Measurements from ENCODE around the gene SLC22A23. TPM values are rescaled to one million over a fixed set of nuclear protein-coding genes. Genes with fewer than 3 reads are reported as not detected.

SLC22A23 gene
- total and polyA plus RNA-seq, 2 donors (not counting 1 experiment from before 2014, with no cell fraction given): 0.18 to 1.4 TPM

- ChIA-PET POLR2A (no interaction called here), CTCF (interaction anchor here (0.7 to 1.0 kb wide), 2 partner anchors 11 to 774 kb away, joined by 4 to 6 read pairs; no protein-coding TSS in a partner anchor)
Measured at GRCh38 chr6:3422435-3423070, 34.3 kb downstream of the SLC22A23 start.

More at GRCh38 chr6:3422435-3423070, 34.3 kb downstream of the SLC22A23 start:
- H3K27ac Mint-ChIP-seq: no peak overlapping the region
- Histone ChIP-seq H3K27ac (ENCODE audit: low read length in 2 of 2) (no peak overlapping the region), H3K9me3 (ENCODE audit: control extremely low read depth in 1 of 3, control insufficient read depth in 2 of 3, insufficient read depth in 1 of 3, low read length in 2 of 3) (no peaks in the 10 kb centered on the region), H3K9ac (ENCODE audit: low read length) (no peak overlapping the region), H2AFZ (ENCODE audit: insufficient read depth, low read depth, low read length, poor library complexity, severe bottlenecking) (no peak overlapping the region), H3K27me3 (replicated peaks in 1 of 4; ENCODE audit: control extremely low read depth in 1 of 4, control insufficient read depth in 3 of 4, insufficient read depth in 4 of 4, low read length in 3 of 4) (peaks cover 0 to 12% (median 5%) of the 10 kb centered on the region in 4 experiments), H3K4me1 (ENCODE audit: control insufficient read depth in 2 of 2, insufficient read depth in 2 of 2, low read length in 2 of 2) (no peaks in the 10 kb centered on the region), H3K4me2 (replicated peaks; ENCODE audit: low read depth, low read length, poor library complexity, severe bottlenecking) (no peak overlapping the region), H3K36me3 (replicated peaks in 1 of 2; ENCODE audit: control extremely low read depth in 1 of 2, control insufficient read depth in 1 of 2, extremely low read depth in 1 of 2, insufficient read depth in 2 of 2, low read length in 1 of 2) (no peaks in the 10 kb centered on the region), H3K79me2 (ENCODE audit: control insufficient read depth, insufficient read depth, low read length) (no peaks in the 10 kb centered on the region), H4K20me1 (ENCODE audit: control insufficient read depth, insufficient read depth, low read length, poor library complexity, severe bottlenecking) (no peaks in the 10 kb centered on the region), H3K4me3 (ENCODE audit: control extremely low read depth in 1 of 5, extremely low read depth in 1 of 5, insufficient read depth in 1 of 5, low read depth in 2 of 5, low read length in 4 of 5) (no peak overlapping the region)
- ATAC-seq (ENCODE audit: low read depth): no peak
- H3K4me3 Mint-ChIP-seq: no peak overlapping the region
- TF ChIP-seq CTCF (IDR thresholded peaks at IDR 0.05) (no peak), EZH2 (IDR thresholded peaks at IDR 0.05; ENCODE audit: borderline replicate concordance, insufficient read depth, low read depth, low read length, poor library complexity, severe bottlenecking) (no peak)
- no peaks in the 10 kb centered on the region for H3K4me1 Mint-ChIP-seq
- H3K9me3 Mint-ChIP-seq (ENCODE audit: insufficient read depth): no peaks in the 10 kb centered on the region
- no peak for DNase-seq
- 100% methylated on average over 1 of the region's 6 CpGs for WGBS (ENCODE audit: insufficient coverage)
- intact Hi-C loops (cut with micrococcal nuclease): no loop called here
- peaks cover 49% of the 10 kb centered on the region for H3K27me3 Mint-ChIP-seq
